Measurements from ENCODE around the gene SEC63. TPM values are rescaled to one million over a fixed set of nuclear protein-coding genes. Genes with fewer than 3 reads are reported as not detected.
A peak's percentile ranks its signal among the peaks of the same experiment; 100 is the strongest.
"Not testable (repeated sequence)": the region's sequence is repeated elsewhere in the genome, so short reads cannot be mapped to it uniquely, and the experiment has no call there.

The SEC63 gene
- total and polyA plus RNA-seq, 7 experiments from 2014 or later: 24.6 to 89.0 (median 84.8) TPM

DNA sequence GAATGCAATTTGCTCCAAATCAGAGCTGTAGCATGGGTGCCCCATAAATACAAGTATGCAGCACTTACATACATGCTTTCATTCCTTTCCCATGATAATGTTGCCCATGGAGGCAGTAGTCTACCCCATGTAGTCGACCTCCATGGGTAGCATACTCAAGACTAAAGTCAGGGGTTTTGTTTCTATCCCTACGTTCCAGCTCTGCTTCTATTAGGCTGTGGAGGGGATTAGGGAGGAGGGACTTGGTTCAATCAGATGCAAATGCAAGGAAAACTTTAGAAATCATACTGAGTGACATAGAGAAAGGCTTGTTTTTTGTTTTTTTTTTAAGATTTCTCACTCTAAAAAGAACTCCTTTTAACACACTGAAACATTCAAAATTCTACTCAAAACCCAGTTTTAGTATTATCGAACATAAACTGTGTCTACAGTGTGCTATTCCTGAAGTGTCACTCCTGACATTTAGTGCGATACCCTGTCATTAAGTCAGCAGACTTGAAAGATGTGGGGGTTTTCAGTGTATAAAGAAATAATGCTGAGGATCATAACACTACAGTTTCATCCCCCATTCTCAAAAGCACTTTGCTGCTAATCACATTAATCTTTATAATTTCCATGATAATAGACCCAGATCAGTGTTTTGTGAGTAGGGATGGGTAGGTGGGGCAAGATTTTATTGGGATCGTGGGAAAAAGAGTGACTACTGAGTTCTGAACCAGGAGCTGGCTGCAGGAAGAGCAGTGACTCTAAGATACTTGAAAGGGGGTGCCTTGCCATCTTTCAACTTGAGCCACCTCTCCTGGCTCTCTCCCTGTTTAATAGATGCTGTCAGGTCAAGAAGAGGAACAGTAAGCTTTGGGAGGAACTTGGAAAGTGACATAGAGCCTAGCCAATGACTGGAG is 93.5 kb downstream of the SEC63 start:
- ChIA-PET CTCF (interaction anchor here (0.7 to 5.7 kb wide), 4 partner anchors 16 to 191 kb away, joined by 3 to 63 read pairs (median 4); no protein-coding TSS in a partner anchor), POLR2A (interaction anchor here (0.8 to 1.1 kb wide), 2 partner anchors 40 to 135 kb away, joined by 3 read pairs; partner anchors contain the start of gene SCML4)
- DNase-seq (no peak), ATAC-seq (no peak)
- Mint-ChIP-seq H3K9me3 (no peaks in the 10 kb centered on the region), H3K4me3 (no peak overlapping the region), H3K4me1 (peaks cover 0 to 7% (median 4%) of the 10 kb centered on the region in 7 donors), H3K27me3 (peaks cover 0 to 12% (median 0%) of the 10 kb centered on the region in 5 donors), H3K27ac (no peak overlapping the region), H3K36me3 (peaks cover 0 to 1% (median 0%) of the 10 kb centered on the region in 5 donors)
- Histone ChIP-seq H3K27ac (ENCODE audit: low read depth, low read length) (no peak overlapping the region), H3K9me3 (ENCODE audit: control insufficient read depth in 2 of 3, low read length in 3 of 3) (no peaks in the 10 kb centered on the region), H3K27me3 (ENCODE audit: control insufficient read depth in 2 of 2, insufficient read depth in 2 of 2, low read length in 2 of 2) (no peaks in the 10 kb centered on the region), H3K4me1 (ENCODE audit: control insufficient read depth in 2 of 2, insufficient read depth in 2 of 2, low read length in 2 of 2) (no peaks in the 10 kb centered on the region), H3K36me3 (ENCODE audit: control insufficient read depth in 2 of 3, insufficient read depth in 3 of 3, low read length in 3 of 3) (no peaks in the 10 kb centered on the region), H3K4me3 (ENCODE audit: low read length) (no peak overlapping the region)
- intact Hi-C loops (cut with micrococcal nuclease): loop anchor here (5.0 to 10.0 kb wide), 2 partner anchors 188 to 750 kb away; partner anchors contain the start of gene BEND3 (in 1 of the 2)

GRCh38 chr6:107862383-107862782 is 95.6 kb downstream of the SEC63 start:
- Histone ChIP-seq H3K36me3 (ENCODE audit: control insufficient read depth in 2 of 3, insufficient read depth in 3 of 3, low read length in 3 of 3) (no peaks in the 10 kb centered on the region), H3K9me3 (ENCODE audit: control insufficient read depth in 2 of 3, low read length in 3 of 3) (no peaks in the 10 kb centered on the region), H3K4me3 (ENCODE audit: low read length) (no peak overlapping the region), H3K4me1 (ENCODE audit: control insufficient read depth in 2 of 2, insufficient read depth in 2 of 2, low read length in 2 of 2) (no peaks in the 10 kb centered on the region), H3K27ac (ENCODE audit: low read depth, low read length) (no peak overlapping the region), H3K27me3 (ENCODE audit: control insufficient read depth in 2 of 2, insufficient read depth in 2 of 2, low read length in 2 of 2) (no peaks in the 10 kb centered on the region)
- CTCF ChIA-PET: interaction anchor here (0.6 to 1.3 kb wide), 3 partner anchors 14 to 133 kb away, joined by 3 read pairs; no protein-coding TSS in a partner anchor
- Mint-ChIP-seq H3K36me3 (no peaks in the 10 kb centered on the region), H3K4me3 (no peak overlapping the region), H3K27ac (no peak overlapping the region), H3K4me1 (peaks cover 0 to 7% (median 4%) of the 10 kb centered on the region in 7 donors), H3K9me3 (peaks cover 0 to 1% (median 0%) of the 10 kb centered on the region in 11 donors), H3K27me3 (peaks cover 0 to 14% (median 0%) of the 10 kb centered on the region in 5 donors)
- POLR2A ChIA-PET: no interaction called here
- DNase-seq (no peak), ATAC-seq (no peak)
- intact Hi-C loops (cut with micrococcal nuclease): loop anchor here in 1 of 2 donors (10.0 kb wide), 1 partner anchor 748 kb away; the partner anchor contains the start of gene BEND3

DNA sequence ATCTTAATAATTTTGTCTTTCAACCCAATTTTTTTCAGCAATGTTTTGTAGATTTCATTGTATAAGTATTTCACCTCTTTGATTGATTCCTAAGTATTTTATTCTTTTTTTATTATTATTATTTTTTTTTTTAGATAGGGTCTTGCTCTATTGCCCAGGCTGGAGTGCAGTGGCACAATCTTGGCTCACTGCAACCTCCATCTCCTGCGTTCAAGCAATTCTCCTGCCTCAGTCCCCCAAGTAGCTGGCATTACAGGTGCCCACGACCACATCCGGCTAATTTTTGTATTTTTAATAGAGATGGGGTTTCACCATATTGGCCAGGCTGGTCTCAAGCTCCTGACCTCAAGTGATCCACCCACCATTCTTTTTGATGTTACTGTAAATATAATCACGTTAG is 97.0 kb downstream of the SEC63 start:
- ATAC-seq; POLR2A ChIA-PET; H3K4me3 ChIP-seq (ENCODE audit: low read length); H3K27me3 ChIP-seq (ENCODE audit: control insufficient read depth in 2 of 2, insufficient read depth in 2 of 2, low read length in 2 of 2); CTCF ChIA-PET; DNase-seq; H3K4me1 ChIP-seq (ENCODE audit: control insufficient read depth in 2 of 2, insufficient read depth in 2 of 2, low read length in 2 of 2); H3K9me3 ChIP-seq (ENCODE audit: control insufficient read depth in 2 of 3, low read length in 3 of 3); H3K4me3 Mint-ChIP-seq; H3K4me1 Mint-ChIP-seq; H3K27ac Mint-ChIP-seq; H3K36me3 Mint-ChIP-seq; H3K27ac ChIP-seq (ENCODE audit: low read depth, low read length); H3K36me3 ChIP-seq (ENCODE audit: control insufficient read depth in 2 of 3, insufficient read depth in 3 of 3, low read length in 3 of 3); H3K9me3 Mint-ChIP-seq: not testable (repeated sequence)
- H3K27me3 Mint-ChIP-seq: peaks cover 0 to 14% (median 0%) of the 10 kb centered on the region in 5 donors
- intact Hi-C loops (cut with micrococcal nuclease): loop anchor here in 1 of 2 donors (10.0 kb wide), 1 partner anchor 746 kb away; the partner anchor contains the start of gene BEND3

DNA sequence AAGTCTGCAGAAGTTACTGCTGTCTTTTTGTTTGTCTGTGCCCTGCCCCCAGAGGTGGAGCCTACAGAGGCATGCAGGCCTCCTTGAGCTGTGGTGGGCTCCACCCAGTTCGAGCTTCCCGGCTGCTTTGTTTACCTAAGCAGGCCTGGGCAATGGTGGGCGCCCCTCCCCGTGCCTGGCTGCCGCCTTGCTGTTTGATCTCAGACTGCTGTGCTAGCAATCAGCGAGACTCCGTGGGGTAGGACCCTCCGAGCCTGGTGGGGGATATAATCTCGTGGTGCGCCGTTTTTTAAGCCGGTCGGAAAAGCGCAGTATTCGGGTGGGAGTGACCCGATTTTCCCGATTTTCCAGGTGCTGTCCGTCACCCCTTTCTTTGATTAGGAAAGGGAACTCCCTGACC is 97.9 kb downstream of the SEC63 start:
- ATAC-seq; H3K27me3 ChIP-seq (ENCODE audit: control insufficient read depth in 2 of 2, insufficient read depth in 2 of 2, low read length in 2 of 2); H3K9me3 Mint-ChIP-seq; H3K4me3 ChIP-seq (ENCODE audit: low read length); H3K36me3 Mint-ChIP-seq; H3K9me3 ChIP-seq (ENCODE audit: control insufficient read depth in 2 of 3, low read length in 3 of 3); H3K4me1 Mint-ChIP-seq; POLR2A ChIA-PET; H3K27ac Mint-ChIP-seq; H3K27ac ChIP-seq (ENCODE audit: low read depth, low read length); H3K4me3 Mint-ChIP-seq; H3K36me3 ChIP-seq (ENCODE audit: control insufficient read depth in 2 of 3, insufficient read depth in 3 of 3, low read length in 3 of 3); H3K4me1 ChIP-seq (ENCODE audit: control insufficient read depth in 2 of 2, insufficient read depth in 2 of 2, low read length in 2 of 2); DNase-seq: not testable (repeated sequence)
- CTCF ChIA-PET: interaction anchor here (0.5 kb wide), 1 partner anchor 10 kb away, joined by 3 read pairs; no protein-coding TSS in a partner anchor
- H3K27me3 Mint-ChIP-seq: peaks cover 0 to 14% (median 0%) of the 10 kb centered on the region in 5 donors
- intact Hi-C loops (cut with micrococcal nuclease): loop anchor here in 1 of 2 donors (10.0 kb wide), 1 partner anchor 745 kb away; the partner anchor contains the start of gene BEND3

DNA sequence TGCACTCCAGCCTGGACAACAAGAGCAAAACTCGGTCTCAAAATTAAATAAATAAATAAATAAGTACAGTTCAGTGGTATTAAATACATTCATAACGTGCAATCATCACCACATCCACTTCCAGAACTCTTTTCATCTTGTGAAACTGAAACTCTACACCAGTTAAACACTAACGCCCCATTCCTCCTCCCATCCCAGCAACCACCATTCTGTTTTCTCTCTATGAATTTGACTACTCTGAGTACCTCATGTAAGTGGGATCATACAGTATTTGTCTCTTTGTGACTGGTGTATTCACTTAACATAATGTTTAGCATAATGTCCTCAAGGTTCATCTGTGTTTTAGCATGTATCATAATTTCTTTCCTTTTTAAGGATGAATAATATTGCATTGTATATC is 104.8 kb downstream of the SEC63 start:
- ChIA-PET CTCF (interaction anchor here (0.8 kb wide), 1 partner anchor 123 kb away, joined by 5 read pairs; no protein-coding TSS in a partner anchor), POLR2A (no interaction called here)
- no peak overlapping the region for H3K27ac ChIP-seq (ENCODE audit: low read depth, low read length)
- H3K9me3 ChIP-seq (ENCODE audit: control insufficient read depth in 2 of 3, low read length in 3 of 3): no peaks in the 10 kb centered on the region
- peak overlapping the region in 1 of 9 donors; percentile 85 for H3K27ac Mint-ChIP-seq
- H3K4me3 ChIP-seq (ENCODE audit: low read length): no peak overlapping the region
- peaks cover 0 to 5% of the 10 kb centered on the region in 2 donors for H3K4me1 ChIP-seq (ENCODE audit: control insufficient read depth in 2 of 2, insufficient read depth in 2 of 2, low read length in 2 of 2)
- no peaks in the 10 kb centered on the region for H3K36me3 ChIP-seq (ENCODE audit: control insufficient read depth in 2 of 3, insufficient read depth in 3 of 3, low read length in 3 of 3)
- H3K27me3 Mint-ChIP-seq: peaks cover 0 to 7% (median 0%) of the 10 kb centered on the region in 5 donors
- H3K27me3 ChIP-seq (ENCODE audit: control insufficient read depth in 2 of 2, insufficient read depth in 2 of 2, low read length in 2 of 2): no peaks in the 10 kb centered on the region
- H3K4me3 Mint-ChIP-seq: no peak overlapping the region
- H3K4me1 Mint-ChIP-seq: peaks cover 0 to 18% (median 8%) of the 10 kb centered on the region in 7 donors
- H3K9me3 Mint-ChIP-seq: no peaks in the 10 kb centered on the region
- ATAC-seq (no peak), DNase-seq (no peak)
- H3K36me3 Mint-ChIP-seq: peaks cover 0 to 3% (median 0%) of the 10 kb centered on the region in 5 donors
- intact Hi-C loops (cut with micrococcal nuclease): no loop called here

DNA sequence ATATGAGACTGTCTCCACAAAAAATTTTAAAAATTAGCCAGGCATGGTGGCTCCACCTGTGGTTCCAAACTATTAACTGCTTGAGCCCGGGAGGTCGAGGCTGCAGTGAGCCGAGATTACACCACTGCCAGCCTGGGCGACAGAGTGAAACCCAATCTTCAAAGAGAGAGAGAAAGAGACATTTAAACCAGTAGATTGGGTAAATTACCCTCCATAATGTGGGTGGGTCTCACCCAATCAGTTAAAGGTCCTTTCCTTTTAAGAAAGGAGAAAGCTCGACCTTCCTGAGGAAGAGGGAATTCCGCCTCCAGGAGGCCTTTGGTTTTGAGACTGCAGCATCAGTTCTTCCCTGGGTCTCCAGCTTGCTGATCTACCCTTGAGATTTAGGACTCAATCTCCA is 108.7 kb downstream of the SEC63 start:
- H3K4me1 Mint-ChIP-seq: peaks cover 0 to 41% (median 21%) of the 10 kb centered on the region in 7 donors
- peaks cover 0 to 3% (median 0%) of the 10 kb centered on the region in 5 donors for H3K36me3 Mint-ChIP-seq
- peak overlapping the region in 6 of 10 donors; percentile 10 to 88 (median 42) for H3K4me3 Mint-ChIP-seq
- peaks cover 0 to 13% of the 10 kb centered on the region in 2 donors for H3K4me1 ChIP-seq (ENCODE audit: control insufficient read depth in 2 of 2, insufficient read depth in 2 of 2, low read length in 2 of 2)
- DNase-seq (no peak), ATAC-seq (no peak)
- intact Hi-C loops (cut with micrococcal nuclease): loop anchor here in 1 of 2 donors (2.0 to 5.0 kb wide), 3 partner anchors 17 to 132 kb away; no protein-coding TSS in a partner anchor
- H3K27me3 ChIP-seq (ENCODE audit: control insufficient read depth in 2 of 2, insufficient read depth in 2 of 2, low read length in 2 of 2): no peaks in the 10 kb centered on the region
- H3K27ac ChIP-seq (ENCODE audit: low read depth, low read length): no peak overlapping the region
- no peaks in the 10 kb centered on the region for H3K36me3 ChIP-seq (ENCODE audit: control insufficient read depth in 2 of 3, insufficient read depth in 3 of 3, low read length in 3 of 3)
- no peak overlapping the region for H3K4me3 ChIP-seq (ENCODE audit: low read length)
- H3K27me3 Mint-ChIP-seq: peaks cover 0 to 7% (median 0%) of the 10 kb centered on the region in 5 donors
- H3K9me3 ChIP-seq (ENCODE audit: control insufficient read depth in 2 of 3, low read length in 3 of 3): no peaks in the 10 kb centered on the region
- H3K9me3 Mint-ChIP-seq: no peaks in the 10 kb centered on the region
- ChIA-PET POLR2A (interaction anchor here (1.0 to 6.1 kb wide), 4 partner anchors 27 to 120 kb away, joined by 4 to 89 read pairs (median 40); partner anchors contain the start of gene SCML4), CTCF (interaction anchor here (0.9 to 4.4 kb wide), 15 partner anchors 9 to 173 kb away, joined by 3 to 128 read pairs (median 21); partner anchors contain the start of gene SCML4)
- H3K27ac Mint-ChIP-seq: peak overlapping the region in 4 of 9 donors; percentile 35 to 72 (median 46)
